K562 (cell line): ENCODE results near the gene FOSL1. TPM values are rescaled to one million over a fixed set of nuclear protein-coding genes. Genes with fewer than 3 reads are reported as not detected.
A peak's percentile ranks its signal among the peaks of the same experiment; 100 is the strongest.

Experiments used
- CREBBP ChIP-seq: IDR thresholded peaks from one replicate; pipeline ENCODE4 v1.6.1; 2012; ENCODE audit warnings: low read depth, mild to moderate bottlenecking, control low read depth, inconsistent platforms, low read length
- CTCFL ChIP-seq: IDR thresholded peaks from 2 replicates; pipeline ENCODE4 v1.6.1; 2011; ENCODE audit warnings: borderline replicate concordance, low read depth, mild to moderate bottlenecking, moderate library complexity, low read length; ENCODE audit not compliant: insufficient read depth, poor library complexity, severe bottlenecking
- DEAF1 ChIP-seq: fragments of 450-650 bp; formaldehyde crosslinking; IDR thresholded peaks from 2 replicates; pipeline ENCODE4 v1.4.0; 2020; ENCODE audit warnings: mild to moderate bottlenecking, moderate library complexity
- LARP7 ChIP-seq: fragments of 450-650 bp; IDR thresholded peaks from 2 replicates; pipeline ENCODE4 v1.6.1; 2016
- MCM2 ChIP-seq: fragments of 450-650 bp; IDR thresholded peaks from 2 replicates; pipeline ENCODE4 v1.6.1; 2017; ENCODE audit warnings: low read depth, mild to moderate bottlenecking
- NBN ChIP-seq: fragments of 450-650 bp; IDR thresholded peaks from 2 replicates; pipeline ENCODE4 v1.6.1; 2016; ENCODE audit warnings: low read depth, mild to moderate bottlenecking
- PBX2 ChIP-seq, 2 experiments: IDR thresholded peaks in 1 of 2; conservative IDR thresholded peaks in 1 of 2; 2 replicates each; pipeline ENCODE4 v1.6.1; 2016; ENCODE audit warnings: low read depth in 2 of 2, mild to moderate bottlenecking in 1 of 2, missing compliant biosample characterization in 1 of 2, missing genetic modification characterization in 1 of 2, moderate library complexity in 1 of 2
- POLR2A ChIP-seq: fragments of 450-650 bp; conservative IDR thresholded peaks from 2 replicates; pipeline ENCODE4 v1.6.1; 2016
- RUNX1 ChIP-seq: sonication (generic); IDR thresholded peaks from 2 replicates; pipeline ENCODE4 v1.6.1; 2016; ENCODE audit warnings: antibody characterized with exemption, low read depth
- SAFB2 ChIP-seq: fragments of 200-400 bp; formaldehyde crosslinking; IDR thresholded peaks from 2 replicates; pipeline ENCODE4 v1.6.1; 2018; ENCODE audit warnings: borderline replicate concordance, low read length, low read depth, moderate library complexity; ENCODE audit not compliant: severe bottlenecking
- SIN3A ChIP-seq, 2 experiments: fragments of 150-350 bp in 1 of 2; IDR thresholded peaks; 2 replicates each; pipeline ENCODE4 v1.6.1; 2011 to 2016; ENCODE audit warnings: borderline replicate concordance in 2 of 2, low read depth in 2 of 2, low read length in 2 of 2, mild to moderate bottlenecking in 2 of 2, moderate library complexity in 2 of 2; ENCODE audit not compliant: control insufficient read depth in 1 of 2
- SPI1 ChIP-seq: IDR thresholded peaks from 2 replicates; pipeline ENCODE4 v1.6.1; 2011; ENCODE audit warnings: low read depth, low read length, control low read depth, borderline replicate concordance
- STAT5B ChIP-seq: fragments of 250-450 bp; sonication (Bioruptor Pico); IDR thresholded peaks from 2 replicates; pipeline ENCODE4 v1.8.0; 2021; ENCODE audit warnings: mild to moderate bottlenecking, inconsistent platforms
- ZBTB12 ChIP-seq: fragments of 250-450 bp; sonication (Bioruptor Pico); IDR thresholded peaks from 2 replicates; pipeline ENCODE4 v1.4.0; 2020
- ZBTB17 ChIP-seq: fragments of 450-650 bp; formaldehyde crosslinking; IDR thresholded peaks from 2 replicates; pipeline ENCODE4 v1.4.0; 2020; ENCODE audit warnings: mild to moderate bottlenecking
- ZNF224 ChIP-seq: sonication (generic); formaldehyde crosslinking; IDR thresholded peaks from 2 replicates; pipeline ENCODE4 v1.8.0; 2022; ENCODE audit warnings: mild to moderate bottlenecking, missing genetic modification reagents
- ZNF668 ChIP-seq: fragments of 250-450 bp; sonication (Bioruptor Pico); IDR thresholded peaks from 2 replicates; pipeline ENCODE4 v1.8.0; 2022; ENCODE audit warnings: mild to moderate bottlenecking, inconsistent platforms
- ZNF76 ChIP-seq: fragments of 250-450 bp; sonication (Bioruptor Pico); IDR thresholded peaks from 2 replicates; pipeline ENCODE4 v1.4.0; 2020; ENCODE audit warnings: mild to moderate bottlenecking, moderate library complexity, borderline replicate concordance
- polyA plus RNA-seq, 8 experiments: library from polyadenylated mRNA; depleted of rRNA in 4 of 8; stranded (reverse) in 5 of 8; unstranded in 3 of 8; fragments of >200 nt; fragmentation: Nextera tagmentation in 2 of 8; fragmentation: Illumina TruSeq in 1 of 8; extraction: Ambion mirVana in 2 of 8; extraction: Trizol in 1 of 8; gene quantifications; 2 replicates each; pipeline versions ENCODE4 v1.2.1 to v1.2.3, GENCODE V29; 2011 to 2014; ENCODE audit warnings: inconsistent platforms in 1 of 8, missing spikeins in 1 of 8
- total RNA-seq, 7 experiments: library from RNA; depleted of rRNA in 6 of 7; stranded (reverse); fragments of >200 nt in 6 of 7; fragmentation: Illumina TruSeq in 2 of 7; extraction: Trizol in 2 of 7; gene quantifications; 2 replicates each; pipeline versions ENCODE4 v1.2.1 to v1.2.3, GENCODE V29; 2011 to 2021; ENCODE audit warnings: low replicate concordance in 1 of 7
- TF ChIP-seq, protein P1 (sequence below): fragments of 450-650 bp; formaldehyde crosslinking; IDR thresholded peaks from 2 replicates; pipeline ENCODE4 v1.4.0; 2020; ENCODE audit warnings: mild to moderate bottlenecking, moderate library complexity

FOSL1 gene
- total and polyA plus RNA-seq, 9 of the 15 experiments (the other 6 are each of a cell fraction or from before 2014, with no cell fraction given), result 3.5 to 39.6 (median 10.0) TPM

DNA sequence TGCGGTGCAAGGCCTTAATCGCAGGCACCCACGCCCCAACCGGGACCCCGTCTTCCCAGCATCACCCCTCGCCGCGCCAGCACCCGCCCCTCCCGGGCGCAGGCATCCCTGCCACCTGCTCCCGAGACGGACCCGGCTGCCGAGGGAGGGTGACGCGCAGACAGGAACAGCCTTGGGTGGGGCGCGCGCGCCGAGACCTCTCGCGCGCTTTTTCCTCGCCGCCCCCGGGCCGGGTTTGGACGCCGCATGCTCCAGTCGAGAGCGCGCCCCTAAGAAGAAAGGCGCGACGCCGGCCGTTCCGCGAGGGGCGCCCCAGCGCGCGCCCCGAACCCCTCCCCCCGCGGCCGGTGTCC is 42.7 kb downstream of the FOSL1 start (continued):
- TF ChIP-seq SAFB2 (no peak), NBN (no peak), SPI1 (no peak), ZNF76 (CRISPR knock-in tag) (no peak), ZNF668 (CRISPR knock-in tag) (no peak), POLR2A (no peak), MCM2 (no peak), CREBBP (no peak), LARP7 (0 out of 2 replicates have a peak, but pooled peaks have one; percentile 26), ZNF224 (CRISPR knock-in tag) (0 out of 2 replicates have a peak, but pooled peaks have one; percentile 8), DEAF1 (CRISPR knock-in tag) (no peak), ZBTB17 (CRISPR knock-in tag) (0 out of 2 replicates have a peak, but pooled peaks have one; percentile 8), RUNX1 (no peak), PBX2 (CRISPR knock-in tag; IDR thresholded peaks at IDR 0.05; ENCODE audit: low read depth) (no peak), PBX2 (tag; conservative IDR thresholded peaks at IDR 0.05; ENCODE audit: low read depth) (no peak), CTCFL (peak; percentile 93), STAT5B (CRISPR knock-in tag) (no peak), ZBTB12 (CRISPR knock-in tag) (no peak), SIN3A (IDR thresholded peaks at IDR 0.05; ENCODE audit: borderline replicate concordance in 2 of 2, control insufficient read depth in 1 of 2, low read depth in 2 of 2, low read length in 2 of 2) (peak in 1 of 2 experiments; percentile 80; a peak in 2 of 4 replicates)
- TF ChIP-seq, protein P1, sequence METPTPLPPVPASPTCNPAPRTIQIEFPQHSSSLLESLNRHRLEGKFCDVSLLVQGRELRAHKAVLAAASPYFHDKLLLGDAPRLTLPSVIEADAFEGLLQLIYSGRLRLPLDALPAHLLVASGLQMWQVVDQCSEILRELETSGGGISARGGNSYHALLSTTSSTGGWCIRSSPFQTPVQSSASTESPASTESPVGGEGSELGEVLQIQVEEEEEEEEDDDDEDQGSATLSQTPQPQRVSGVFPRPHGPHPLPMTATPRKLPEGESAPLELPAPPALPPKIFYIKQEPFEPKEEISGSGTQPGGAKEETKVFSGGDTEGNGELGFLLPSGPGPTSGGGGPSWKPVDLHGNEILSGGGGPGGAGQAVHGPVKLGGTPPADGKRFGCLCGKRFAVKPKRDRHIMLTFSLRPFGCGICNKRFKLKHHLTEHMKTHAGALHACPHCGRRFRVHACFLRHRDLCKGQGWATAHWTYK (CRISPR knock-in tag), result no peak
